Measurements from ENCODE around the gene CAND2. TPM values are rescaled to one million over a fixed set of nuclear protein-coding genes. Genes with fewer than 3 reads are reported as not detected.

CAND2 gene
- polyA plus RNA-seq, 1 donor from 2014 or later: 17.3 TPM

GRCh38 chr3:12841149-12841969 lies 44.9 kb downstream of the CAND2 start, which contains the start of gene RPL32 (continued):
- TF ChIP-seq MXI1 (conservative IDR thresholded peaks at IDR 0.05; ENCODE audit: poor library complexity, severe bottlenecking) (peak; percentile 97), CTCF (IDR thresholded peaks at IDR 0.05; ENCODE audit: poor library complexity, severe bottlenecking) (peak; percentile 95)

- Histone ChIP-seq H3F3A (ENCODE audit: insufficient read depth, low read length, poor library complexity, severe bottlenecking) (no peaks in the 10 kb centered on the region), H3K4me3 (ENCODE audit: low read length) (peak overlapping the region; percentile 99), H3K9me3 (ENCODE audit: low read length) (no peaks in the 10 kb centered on the region), H3K4me2 (ENCODE audit: low read length) (no peak overlapping the region), H2AFZ (ENCODE audit: low read depth, low read length) (peak overlapping the region; percentile 51), H3K27ac (ENCODE audit: low read length) (peak overlapping the region; percentile 80), H4K20me1 (ENCODE audit: insufficient read depth) (peaks cover 3% of the 10 kb centered on the region), H3K9ac (ENCODE audit: low read length) (peak overlapping the region; percentile 18), H3K27me3 (ENCODE audit: insufficient read depth, low read depth, low read length) (no peaks in the 10 kb centered on the region), H3K36me3 (ENCODE audit: insufficient read depth, low read length) (no peaks in the 10 kb centered on the region), H3K9me2 (ENCODE audit: insufficient read depth, low read length) (no peaks in the 10 kb centered on the region), H3K79me2 (replicated peaks; ENCODE audit: insufficient read depth, low read length) (peaks cover 33% of the 10 kb centered on the region)
- TF ChIP-seq SMC3 (conservative IDR thresholded peaks at IDR 0.05; ENCODE audit: poor library complexity) (peak; percentile 32), EZH2 (IDR thresholded peaks at IDR 0.05; ENCODE audit: borderline replicate concordance, insufficient read depth, low read length, poor library complexity, severe bottlenecking) (no peak)
Observed at GRCh38 chr3:12841970-12842328, 45.5 kb downstream of the CAND2 start.

DNA sequence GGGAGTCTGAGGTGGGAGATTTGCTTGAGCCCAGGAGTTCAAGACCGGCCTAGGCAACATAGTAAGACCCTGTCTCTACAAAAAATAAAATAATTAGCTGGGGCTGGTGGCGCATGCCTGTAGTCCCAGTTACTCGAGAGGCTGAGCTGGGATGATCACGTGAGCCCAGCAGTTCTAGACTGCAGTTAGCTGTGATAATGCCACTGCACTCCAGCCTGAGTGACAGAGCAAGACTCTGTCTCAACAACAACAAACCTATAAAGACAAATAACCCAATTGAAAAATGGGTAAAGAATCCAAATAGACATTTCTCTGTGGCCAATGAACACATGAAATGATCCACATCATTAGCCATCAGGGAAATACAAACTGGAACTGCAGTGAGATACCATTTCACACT lies 46.0 kb downstream of the CAND2 start:
- H2AFZ ChIP-seq (ENCODE audit: low read depth, low read length): no peak overlapping the region
- no peak overlapping the region for H3K4me2 ChIP-seq (ENCODE audit: low read length)
- TF ChIP-seq REST (IDR thresholded peaks at IDR 0.05; ENCODE audit: borderline replicate concordance): no peak
- no peak for TF ChIP-seq EP300 (conservative IDR thresholded peaks at IDR 0.05; ENCODE audit: poor library complexity, severe bottlenecking)
- no peak for TF ChIP-seq MXI1 (conservative IDR thresholded peaks at IDR 0.05; ENCODE audit: poor library complexity, severe bottlenecking)
- TF ChIP-seq EZH2 (IDR thresholded peaks at IDR 0.05; ENCODE audit: borderline replicate concordance, insufficient read depth, low read length, poor library complexity, severe bottlenecking): no peak
- no peak for TF ChIP-seq RAD21 (conservative IDR thresholded peaks at IDR 0.05)
- TF ChIP-seq POLR2AphosphoS5 (IDR thresholded peaks at IDR 0.05): no peak
- TF ChIP-seq TAF1 (IDR thresholded peaks at IDR 0.05; ENCODE audit: low read depth): no peak
- TF ChIP-seq CTCF (IDR thresholded peaks at IDR 0.05; ENCODE audit: poor library complexity, severe bottlenecking): no peak
- TF ChIP-seq SMC3 (conservative IDR thresholded peaks at IDR 0.05; ENCODE audit: poor library complexity): no peak
- H3K79me2 ChIP-seq (replicated peaks; ENCODE audit: insufficient read depth, low read length): peaks cover 28% of the 10 kb centered on the region
- H3K36me3 ChIP-seq (ENCODE audit: insufficient read depth, low read length): no peaks in the 10 kb centered on the region
- peaks cover 3% of the 10 kb centered on the region for H4K20me1 ChIP-seq (ENCODE audit: insufficient read depth)
- no peak overlapping the region for H3K27ac ChIP-seq (ENCODE audit: low read length)
- H3K9me2 ChIP-seq (ENCODE audit: insufficient read depth, low read length): no peaks in the 10 kb centered on the region
- no peaks in the 10 kb centered on the region for H3K9me3 ChIP-seq (ENCODE audit: low read length)
- H3K9ac ChIP-seq (ENCODE audit: low read length): no peak overlapping the region
- H3F3A ChIP-seq (ENCODE audit: insufficient read depth, low read length, poor library complexity, severe bottlenecking): no peaks in the 10 kb centered on the region
- no peak overlapping the region for H3K4me3 ChIP-seq (ENCODE audit: low read length)
- H3K27me3 ChIP-seq (ENCODE audit: insufficient read depth, low read depth, low read length): no peaks in the 10 kb centered on the region

Data from neural cell (in vitro differentiated cells).